ENCODE measurements around the gene PHKA2. TPM values are rescaled to one million over a fixed set of nuclear protein-coding genes. Genes with fewer than 3 reads are reported as not detected.
A peak's percentile ranks its signal among the peaks of the same experiment; 100 is the strongest.

The PHKA2 gene
- total RNA-seq, 2 experiments from 2014 or later = 19.8 to 20.7 TPM

DNA sequence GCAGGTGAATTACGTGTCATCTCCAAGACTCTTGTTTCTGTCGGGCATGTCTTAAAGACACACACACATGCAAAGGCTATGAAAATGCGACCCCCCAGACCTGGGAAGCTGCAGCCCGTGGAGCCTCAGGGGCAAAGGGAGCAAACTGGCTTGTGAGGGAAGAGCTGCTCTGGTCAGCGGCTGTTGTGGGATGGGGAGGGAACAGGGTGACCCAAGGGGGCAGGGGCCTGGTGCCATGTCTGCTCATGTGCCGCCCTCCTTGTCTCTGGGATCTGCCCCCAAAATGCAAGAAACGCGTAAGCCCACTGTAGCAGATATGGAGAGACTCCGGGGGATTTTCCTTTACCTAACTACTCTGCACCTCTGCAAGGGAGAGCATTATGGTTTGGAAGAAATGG, 92.4 kb downstream of the PHKA2 start:
- H3K27ac Mint-ChIP-seq = no peak overlapping the region
- CTCF ChIA-PET = no interaction called here

DNA sequence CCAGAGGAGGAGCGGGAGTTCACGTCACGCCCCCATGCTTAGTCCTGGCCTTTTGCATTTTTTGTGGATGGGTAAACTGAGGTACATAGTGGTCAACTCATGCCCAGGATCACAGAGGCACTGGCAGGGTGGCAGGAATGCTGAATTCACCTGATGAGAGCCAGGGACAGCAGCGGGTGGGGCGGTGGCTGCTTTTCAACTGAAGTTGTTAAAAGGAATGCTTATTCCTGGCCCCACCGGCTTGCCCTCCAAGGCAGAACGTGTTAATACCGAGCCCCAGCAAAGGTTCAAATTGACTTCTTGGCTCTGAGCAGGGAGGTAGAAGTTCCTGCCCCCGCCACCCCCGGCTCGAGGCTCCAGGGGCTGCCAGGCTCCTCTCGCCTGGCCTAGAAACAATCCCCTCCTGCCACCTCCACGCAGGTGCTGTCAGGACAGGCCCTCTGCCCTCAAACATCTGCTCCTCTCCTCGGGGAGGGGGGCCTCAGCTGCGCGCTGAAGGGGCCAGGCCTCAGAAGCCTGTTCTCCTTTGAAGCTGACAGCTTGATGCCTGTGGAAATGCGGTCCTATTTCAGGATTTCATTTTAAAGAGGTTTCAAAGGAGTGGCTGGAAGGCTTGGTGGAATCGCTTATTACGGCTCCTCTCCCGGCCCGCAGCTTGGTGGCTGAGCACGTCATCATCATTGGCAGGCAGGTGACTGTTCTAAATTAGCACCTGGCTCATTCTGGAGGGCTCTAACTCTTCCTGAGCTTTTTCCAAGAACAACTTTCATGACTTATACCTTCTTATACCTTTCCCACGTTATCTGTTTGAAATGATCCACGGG, 93.0 kb downstream of the PHKA2 start:
- intact Hi-C loops (cut with micrococcal nuclease) = no loop called here
- Mint-ChIP-seq H3K4me3 (no peak overlapping the region), H3K9me3 (no peaks in the 10 kb centered on the region), H3K27me3 (ENCODE audit: low read depth) (no peaks in the 10 kb centered on the region), H3K27ac (no peak overlapping the region), H3K36me3 (ENCODE audit: low read depth) (no peaks in the 10 kb centered on the region), H3K4me1 (ENCODE audit: low read depth) (peaks cover 19% of the 10 kb centered on the region)
- CTCF ChIA-PET = no interaction called here
- no peak for DNase-seq

More for the DNA sequence above, 92.4 kb downstream of the PHKA2 start:
- Mint-ChIP-seq H3K36me3 (ENCODE audit: low read depth) (no peaks in the 10 kb centered on the region), H3K9me3 (no peaks in the 10 kb centered on the region), H3K4me3 (no peak overlapping the region), H3K27me3 (ENCODE audit: low read depth) (no peaks in the 10 kb centered on the region), H3K4me1 (ENCODE audit: low read depth) (peaks cover 13% of the 10 kb centered on the region)
- intact Hi-C loops (cut with micrococcal nuclease) = no loop called here
- DNase-seq = no peak

DNA sequence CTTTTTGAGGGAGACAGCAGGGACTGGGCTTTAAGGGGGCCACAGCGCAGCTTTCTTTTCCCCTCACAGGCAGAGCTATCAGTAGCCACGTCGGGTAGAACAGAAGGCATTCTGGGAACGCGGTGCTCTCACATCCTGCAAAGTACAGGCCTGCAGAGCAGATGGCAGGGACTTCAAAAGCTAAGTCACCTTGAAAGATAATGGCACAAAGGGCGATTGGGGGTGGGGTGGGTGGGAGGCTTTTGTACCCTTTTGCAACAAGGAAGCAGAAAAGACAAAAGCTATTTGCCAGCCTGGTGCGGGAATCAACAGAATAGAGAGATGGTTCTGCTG, 93.9 kb downstream of the PHKA2 start:
- no peaks in the 10 kb centered on the region for H3K36me3 Mint-ChIP-seq (ENCODE audit: low read depth)
- H3K9me3 Mint-ChIP-seq = no peaks in the 10 kb centered on the region
- CTCF ChIA-PET = interaction anchor here (0.9 kb wide), 1 partner anchor 489 kb away, joined by 3 read pairs; no protein-coding TSS in a partner anchor
- H3K27me3 Mint-ChIP-seq (ENCODE audit: low read depth) = no peaks in the 10 kb centered on the region
- DNase-seq = no peak
- H3K4me1 Mint-ChIP-seq (ENCODE audit: low read depth) = peaks cover 28% of the 10 kb centered on the region
- intact Hi-C loops (cut with micrococcal nuclease) = no loop called here
- no peak overlapping the region for H3K4me3 Mint-ChIP-seq
- no peak overlapping the region for H3K27ac Mint-ChIP-seq

GRCh38 chrX:18889346-18890048, 94.4 kb downstream of the PHKA2 start:
- intact Hi-C loops (cut with micrococcal nuclease) = loop anchor here (5.0 kb wide), 2 partner anchors 453 to 497 kb away; partner anchors contain the start of gene PDHA1
- Mint-ChIP-seq H3K36me3 (ENCODE audit: low read depth) (no peaks in the 10 kb centered on the region), H3K27ac (no peak overlapping the region), H3K9me3 (no peaks in the 10 kb centered on the region), H3K4me3 (no peak overlapping the region), H3K4me1 (ENCODE audit: low read depth) (peaks cover 28% of the 10 kb centered on the region), H3K27me3 (ENCODE audit: low read depth) (no peaks in the 10 kb centered on the region)
- CTCF ChIA-PET = interaction anchor here (0.9 kb wide), 1 partner anchor 489 kb away, joined by 3 read pairs; no protein-coding TSS in a partner anchor
- no peak for DNase-seq

DNA sequence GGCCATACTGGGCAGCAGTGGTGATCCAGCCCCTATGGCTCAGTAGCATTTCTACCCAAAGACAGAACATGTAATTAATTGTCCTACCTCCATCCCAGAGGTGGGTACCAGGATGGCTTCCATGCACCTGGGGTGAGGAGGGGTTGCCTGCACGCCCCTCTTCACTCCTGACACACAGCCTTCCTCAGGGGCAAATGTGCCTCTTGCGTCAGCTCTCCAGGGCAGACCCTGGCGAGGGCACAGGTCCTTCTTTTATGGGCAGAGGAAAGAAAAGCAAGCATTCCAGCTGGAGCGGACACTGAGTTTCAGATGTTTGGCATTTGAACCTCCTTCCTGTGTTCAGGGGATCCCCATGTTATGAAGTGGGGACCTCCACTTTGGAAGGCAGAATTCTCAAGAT, 95.6 kb downstream of the PHKA2 start:
- Mint-ChIP-seq H3K27ac (no peak overlapping the region), H3K4me3 (no peak overlapping the region), H3K36me3 (ENCODE audit: low read depth) (no peaks in the 10 kb centered on the region), H3K27me3 (ENCODE audit: low read depth) (no peaks in the 10 kb centered on the region), H3K9me3 (no peaks in the 10 kb centered on the region), H3K4me1 (ENCODE audit: low read depth) (peaks cover 28% of the 10 kb centered on the region)
- intact Hi-C loops (cut with micrococcal nuclease) = loop anchor here (5.0 kb wide), 2 partner anchors 454 to 496 kb away; partner anchors contain the start of gene PDHA1
- DNase-seq = no peak
- CTCF ChIA-PET = interaction anchor here (1.2 kb wide), 1 partner anchor 445 kb away, joined by 4 read pairs; no protein-coding TSS in a partner anchor

- H3K9me3 Mint-ChIP-seq = no peaks in the 10 kb centered on the region
- no peak overlapping the region for H3K27ac Mint-ChIP-seq
- CTCF ChIA-PET = interaction anchor here (1.2 kb wide), 1 partner anchor 445 kb away, joined by 4 read pairs; no protein-coding TSS in a partner anchor
- H3K4me3 Mint-ChIP-seq = no peak overlapping the region
- H3K27me3 Mint-ChIP-seq (ENCODE audit: low read depth) = no peaks in the 10 kb centered on the region
- H3K36me3 Mint-ChIP-seq (ENCODE audit: low read depth) = no peaks in the 10 kb centered on the region
- intact Hi-C loops (cut with micrococcal nuclease) = loop anchor here (2.0 to 5.0 kb wide), 3 partner anchors 97 to 496 kb away; partner anchors contain the start of genes PDHA1 and PHKA2
- DNase-seq = no peak
- H3K4me1 Mint-ChIP-seq (ENCODE audit: low read depth) = peaks cover 28% of the 10 kb centered on the region
These were observed 96.1 kb downstream of the PHKA2 start for GRCh38 chrX:18887825-18888212.

GRCh38 chrX:18887177-18887824, 96.6 kb downstream of the PHKA2 start:
- DNase-seq = peak; percentile 23
- Mint-ChIP-seq H3K27ac (peak overlapping the region; percentile 25), H3K4me3 (peak overlapping the region; percentile 75), H3K27me3 (ENCODE audit: low read depth) (no peaks in the 10 kb centered on the region), H3K36me3 (ENCODE audit: low read depth) (no peaks in the 10 kb centered on the region), H3K9me3 (no peaks in the 10 kb centered on the region), H3K4me1 (ENCODE audit: low read depth) (peaks cover 28% of the 10 kb centered on the region)
- CTCF ChIA-PET = interaction anchor here (1.6 kb wide), 1 partner anchor 498 kb away, joined by 8 read pairs; no protein-coding TSS in a partner anchor
- intact Hi-C loops (cut with micrococcal nuclease) = loop anchor here (2.0 to 5.0 kb wide), 3 partner anchors 98 to 495 kb away; partner anchors contain the start of genes PDHA1 and PHKA2

DNA sequence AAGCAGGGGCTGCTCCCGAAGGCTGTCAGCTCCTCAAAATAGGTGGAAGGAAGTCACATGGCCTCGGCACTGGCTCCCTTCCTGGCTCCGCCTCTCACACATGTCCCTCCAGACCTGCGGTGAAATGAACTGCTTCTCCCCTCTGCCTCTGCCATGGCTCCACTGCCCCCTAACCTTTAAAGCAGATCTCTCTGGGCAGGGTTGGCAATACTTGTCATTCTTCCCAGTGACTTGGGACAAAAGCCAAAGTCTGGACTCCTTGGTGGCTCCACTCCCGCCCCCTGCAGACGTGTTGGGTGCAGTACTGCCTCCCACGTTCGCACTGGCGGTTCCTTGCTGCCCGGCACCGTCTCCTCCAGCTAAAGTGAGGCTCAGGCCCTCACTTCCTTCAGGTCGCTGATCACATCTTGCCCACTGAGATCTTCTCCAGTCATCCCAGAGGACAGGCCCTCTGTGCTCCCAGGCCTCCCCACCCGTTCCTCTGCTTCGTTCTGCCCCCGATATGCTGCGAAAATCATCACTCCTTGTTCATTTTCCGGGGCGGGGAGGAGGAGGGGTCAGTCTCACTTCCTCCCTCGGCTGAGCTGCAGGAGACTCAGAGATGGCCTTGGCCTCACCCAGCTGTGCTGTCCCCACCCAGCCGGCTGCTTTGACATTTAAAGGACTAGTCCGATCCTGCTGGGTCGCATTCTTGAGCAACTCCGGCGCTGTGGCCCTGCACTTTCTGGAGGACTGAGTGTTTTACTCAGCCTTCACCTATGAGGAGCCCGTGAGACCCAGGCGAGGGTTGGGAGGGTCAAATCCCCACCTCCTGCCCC, 97.4 kb downstream of the PHKA2 start:
- peak; percentile 73 for DNase-seq
- Mint-ChIP-seq H3K27ac (peak overlapping the region; percentile 84), H3K27me3 (ENCODE audit: low read depth) (no peaks in the 10 kb centered on the region), H3K36me3 (ENCODE audit: low read depth) (no peaks in the 10 kb centered on the region), H3K4me3 (peak overlapping the region; percentile 75), H3K4me1 (ENCODE audit: low read depth) (peaks cover 28% of the 10 kb centered on the region), H3K9me3 (no peaks in the 10 kb centered on the region)
- CTCF ChIA-PET = interaction anchor here (1.3 to 1.6 kb wide), 2 partner anchors 9 to 497 kb away, joined by 4 to 8 read pairs; no protein-coding TSS in a partner anchor
- intact Hi-C loops (cut with micrococcal nuclease) = loop anchor here (1.0 to 5.0 kb wide), 5 partner anchors 98 to 494 kb away; partner anchors contain the start of genes CDKL5, PDHA1 and PHKA2

DNA sequence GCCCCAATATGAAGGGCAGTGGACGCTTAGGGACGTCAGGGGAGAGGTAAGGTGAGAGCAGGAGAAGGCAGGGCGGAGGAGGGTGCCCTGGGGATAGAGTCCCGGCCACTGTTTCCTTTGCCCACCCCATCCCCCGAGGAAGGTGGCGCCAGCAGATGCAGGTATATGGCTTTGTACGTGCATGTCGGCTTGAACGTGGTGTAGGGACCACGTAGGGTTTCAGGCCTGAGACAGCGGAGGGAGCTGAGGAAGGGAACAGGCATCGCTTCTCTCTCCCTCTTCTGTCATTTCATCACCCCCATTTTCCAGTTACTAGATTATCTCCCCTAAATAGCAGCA, 97.9 kb downstream of the PHKA2 start:
- peak overlapping the region; percentile 84 for H3K27ac Mint-ChIP-seq
- DNase-seq = peak; percentile 14
- no peaks in the 10 kb centered on the region for H3K9me3 Mint-ChIP-seq
- intact Hi-C loops (cut with micrococcal nuclease) = loop anchor here (1.0 to 5.0 kb wide), 5 partner anchors 99 to 494 kb away; partner anchors contain the start of genes CDKL5, PDHA1 and PHKA2
- H3K27me3 Mint-ChIP-seq (ENCODE audit: low read depth) = no peaks in the 10 kb centered on the region
- no peaks in the 10 kb centered on the region for H3K36me3 Mint-ChIP-seq (ENCODE audit: low read depth)
- peaks cover 28% of the 10 kb centered on the region for H3K4me1 Mint-ChIP-seq (ENCODE audit: low read depth)
- H3K4me3 Mint-ChIP-seq = peak overlapping the region; percentile 75
- CTCF ChIA-PET = interaction anchor here (1.3 to 1.6 kb wide), 2 partner anchors 9 to 496 kb away, joined by 4 to 8 read pairs; no protein-coding TSS in a partner anchor

DNA sequence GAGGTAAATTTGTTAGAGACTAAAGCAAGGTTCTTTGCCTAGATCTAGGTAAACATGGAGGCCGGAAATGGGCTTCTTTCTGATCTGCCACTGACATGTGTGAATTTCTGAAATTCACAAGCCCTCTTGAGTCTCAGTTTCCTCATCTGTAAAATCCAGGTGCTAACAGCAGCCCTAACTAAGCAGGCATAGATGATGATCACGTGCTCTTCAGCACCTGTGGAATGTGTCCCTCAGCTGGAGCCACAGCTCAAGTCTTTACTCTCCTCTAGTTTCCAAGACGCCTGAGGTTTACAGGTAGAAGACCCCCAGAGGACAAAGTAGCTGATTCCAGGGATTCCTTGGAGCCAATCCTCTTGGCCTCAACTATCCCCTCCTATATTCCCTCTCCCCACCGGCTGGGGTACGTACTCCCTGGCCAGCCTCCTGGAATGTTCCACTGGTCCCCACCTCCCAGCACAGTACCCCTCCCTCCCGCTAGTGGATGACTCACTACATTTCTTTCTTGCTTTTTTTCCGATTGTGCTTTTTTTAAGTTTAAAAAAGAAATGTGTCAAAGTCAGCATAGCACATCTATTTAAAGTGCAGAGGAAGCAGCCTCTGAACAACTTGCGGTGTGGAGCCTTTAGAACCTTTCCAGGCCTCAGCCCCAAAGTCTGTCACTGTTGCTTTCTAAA, 98.4 kb downstream of the PHKA2 start:
- H3K4me3 Mint-ChIP-seq = peak overlapping the region; percentile 75
- peaks cover 28% of the 10 kb centered on the region for H3K4me1 Mint-ChIP-seq (ENCODE audit: low read depth)
- CTCF ChIA-PET = interaction anchor here (1.3 to 1.6 kb wide), 2 partner anchors 8 to 496 kb away, joined by 4 to 8 read pairs; no protein-coding TSS in a partner anchor
- intact Hi-C loops (cut with micrococcal nuclease) = loop anchor here (1.0 to 5.0 kb wide), 5 partner anchors 99 to 493 kb away; partner anchors contain the start of genes CDKL5, PDHA1 and PHKA2
- H3K36me3 Mint-ChIP-seq (ENCODE audit: low read depth) = no peaks in the 10 kb centered on the region
- no peak for DNase-seq
- H3K27ac Mint-ChIP-seq = peak overlapping the region; percentile 84
- H3K9me3 Mint-ChIP-seq = no peaks in the 10 kb centered on the region
- no peaks in the 10 kb centered on the region for H3K27me3 Mint-ChIP-seq (ENCODE audit: low read depth)

DNA sequence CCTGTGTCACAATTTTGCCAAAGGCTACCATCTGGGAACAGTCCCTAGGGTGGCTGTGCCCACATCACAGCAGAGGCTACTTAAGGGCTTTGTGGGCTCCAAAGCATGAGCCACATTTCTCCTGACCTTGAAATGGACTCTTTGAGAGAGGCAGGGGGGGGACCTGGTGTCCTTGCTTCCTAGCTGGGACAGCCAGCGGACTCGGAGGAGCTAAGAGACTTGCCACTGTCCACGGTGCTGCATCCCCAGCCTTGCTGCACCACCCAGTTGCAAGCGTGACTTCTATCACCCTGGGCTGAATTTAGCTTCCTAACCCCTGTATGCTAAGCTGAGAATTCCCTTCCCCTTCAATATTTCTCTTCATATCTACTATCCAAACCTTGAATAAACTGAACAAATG, 99.0 kb downstream of the PHKA2 start:
- no peak for DNase-seq
- no peaks in the 10 kb centered on the region for H3K9me3 Mint-ChIP-seq
- H3K4me3 Mint-ChIP-seq = no peak overlapping the region
- peaks cover 25% of the 10 kb centered on the region for H3K4me1 Mint-ChIP-seq (ENCODE audit: low read depth)
- CTCF ChIA-PET = no interaction called here
- no peak overlapping the region for H3K27ac Mint-ChIP-seq
- intact Hi-C loops (cut with micrococcal nuclease) = loop anchor here (5.0 kb wide), 2 partner anchors 457 to 493 kb away; partner anchors contain the start of gene PDHA1
- H3K27me3 Mint-ChIP-seq (ENCODE audit: low read depth) = no peaks in the 10 kb centered on the region
- no peaks in the 10 kb centered on the region for H3K36me3 Mint-ChIP-seq (ENCODE audit: low read depth)
